OCI-LY7 (cell line): ENCODE measurements around the gene FBLN1. TPM values are rescaled to one million over a fixed set of nuclear protein-coding genes. Genes with fewer than 3 reads are reported as not detected.

Source experiments
- BruUV-seq: library from RNA; stranded (reverse); fragments of 400-500 nt; replicated peaks from 2 replicates; lab custom pipeline; 2021; lab: Mats Ljungman, UMichigan
- CTCF ChIA-PET: fragments of 300-600 bp; sonication (Branson Sonifier 250); formaldehyde crosslinking; loops from one replicate; lab custom pipeline; 2022; ENCODE audit warnings: antibody characterized with exemption; ENCODE audit not compliant: unreplicated experiment; lab: Charles Lee
- POLR2A ChIA-PET: fragments of 300-600 bp; sonication (Branson Sonifier 250); formaldehyde crosslinking; loops from one replicate; lab custom pipeline; 2022; ENCODE audit warnings: antibody characterized with exemption; lab: Charles Lee
- DNase-seq: peaks from one replicate; pipeline ENCODE4 v3.0.0-alpha.2; 2015; ENCODE audit warnings: low spot score
- H2AFZ ChIP-seq: fragments of 200-600 bp; sonication (generic), shearing (Covaris generic); 2 replicates; pipeline ENCODE4 v1.6.1; 2014; ENCODE audit warnings: mild to moderate bottlenecking, antibody characterized with exemption, low read length, moderate library complexity
- H3K27ac ChIP-seq: fragments of 200-600 bp; sonication (generic); 2 replicates; pipeline ENCODE4 v1.5.1; 2014; ENCODE audit warnings: mixed run types, low read depth, mild to moderate bottlenecking, moderate library complexity, low read length, inconsistent platforms; ENCODE audit not compliant: poor library complexity, severe bottlenecking
- H3K36me3 ChIP-seq: fragments of 200-600 bp; sonication (generic); 2 replicates; pipeline ENCODE4 v1.6.1; 2014; ENCODE audit warnings: mild to moderate bottlenecking, antibody characterized with exemption, low read length, moderate library complexity, mixed read lengths; ENCODE audit not compliant: insufficient read depth
- H3K4me1 ChIP-seq: fragments of 200-600 bp; sonication (generic); 2 replicates; pipeline ENCODE4 v1.5.1; 2014; ENCODE audit warnings: mild to moderate bottlenecking, low read length; ENCODE audit not compliant: insufficient read depth, poor library complexity, severe bottlenecking
- H3K4me2 ChIP-seq: fragments of 200-600 bp; sonication (generic); 2 replicates; pipeline ENCODE4 v1.6.1; 2014; ENCODE audit warnings: mild to moderate bottlenecking, low read length
- H3K4me3 ChIP-seq: fragments of 200-600 bp; sonication (generic); 2 replicates; pipeline ENCODE4 v1.5.1; 2014; ENCODE audit warnings: mild to moderate bottlenecking, low read depth, low read length; ENCODE audit not compliant: poor library complexity, severe bottlenecking
- H3K79me2 ChIP-seq: fragments of 200-600 bp; sonication (generic); 2 replicates; pipeline ENCODE4 v1.6.1; 2016; ENCODE audit warnings: low read depth, mild to moderate bottlenecking, low read length, moderate library complexity, mixed read lengths; ENCODE audit not compliant: insufficient read depth
- H3K9me2 ChIP-seq: fragments of 200-600 bp; sonication (generic); 2 replicates; pipeline ENCODE4 v1.6.1; 2016; ENCODE audit warnings: mild to moderate bottlenecking, low read length, mixed read lengths; ENCODE audit not compliant: insufficient read depth
- H3K9me3 ChIP-seq: fragments of 200-600 bp; sonication (generic); 2 replicates; pipeline ENCODE4 v1.6.1; 2014; ENCODE audit warnings: mild to moderate bottlenecking, mixed run types, low read length, mixed read lengths
- H4K20me1 ChIP-seq: fragments of 200-600 bp; sonication (generic); 2 replicates; pipeline ENCODE4 v1.6.1; 2014; ENCODE audit warnings: mild to moderate bottlenecking, antibody characterized with exemption, low read length, moderate library complexity, mixed read lengths; ENCODE audit not compliant: insufficient read depth
- EZH2phosphoT487 ChIP-seq: fragments of 200-600 bp; sonication (generic); IDR thresholded peaks from 2 replicates; pipeline ENCODE4 v1.6.1; 2018; ENCODE audit warnings: low read depth, borderline replicate concordance, mild to moderate bottlenecking, mixed run types, antibody characterized with exemption, low read length, moderate library complexity, mixed read lengths
- intact Hi-C: fragments of 100-400 bp; cut with micrococcal nuclease; formaldehyde crosslinking; loops from one replicate; pipeline ENCODE4 v1.10.0; 2022; ENCODE audit not compliant: unreplicated experiment
- total RNA-seq, 2 experiments: library from RNA; depleted of rRNA in 1 of 2; stranded (reverse); fragments of >200 nt in 1 of 2; shearing (Covaris generic) in 1 of 2; gene quantifications; 2 replicates each; pipeline ENCODE4 v1.2.3, GENCODE V29; 2014 to 2022
- TF ChIP-seq, protein P1 (sequence below): fragments of 200-600 bp; sonication (generic); conservative IDR thresholded peaks from 2 replicates; pipeline ENCODE4 v1.5.1; 2014; ENCODE audit warnings: mild to moderate bottlenecking, antibody characterized with exemption, low read length, moderate library complexity, mixed read lengths

Gene FBLN1
- total RNA-seq, 2 experiments from 2014 or later = not detected

GRCh38 chr22:45522462-45522861 lies 19.8 kb downstream of the FBLN1 start:
- H2AFZ ChIP-seq = no peak overlapping the region
- H3K79me2 ChIP-seq = no peaks in the 10 kb centered on the region
- intact Hi-C loops = no loop called here
- no peaks in the 10 kb centered on the region for H3K9me2 ChIP-seq
- no peak overlapping the region for H3K27ac ChIP-seq
- no peaks in the 10 kb centered on the region for H3K4me1 ChIP-seq
- H3K9me3 ChIP-seq = no peaks in the 10 kb centered on the region
- ChIA-PET POLR2A (no interaction called here), CTCF (no interaction called here)
- no peak overlapping the region for H3K4me3 ChIP-seq
- no peaks in the 10 kb centered on the region for H4K20me1 ChIP-seq
- no peak for DNase-seq
- H3K36me3 ChIP-seq = no peaks in the 10 kb centered on the region
- no peak overlapping the region for H3K4me2 ChIP-seq
- TF ChIP-seq, protein P1, sequence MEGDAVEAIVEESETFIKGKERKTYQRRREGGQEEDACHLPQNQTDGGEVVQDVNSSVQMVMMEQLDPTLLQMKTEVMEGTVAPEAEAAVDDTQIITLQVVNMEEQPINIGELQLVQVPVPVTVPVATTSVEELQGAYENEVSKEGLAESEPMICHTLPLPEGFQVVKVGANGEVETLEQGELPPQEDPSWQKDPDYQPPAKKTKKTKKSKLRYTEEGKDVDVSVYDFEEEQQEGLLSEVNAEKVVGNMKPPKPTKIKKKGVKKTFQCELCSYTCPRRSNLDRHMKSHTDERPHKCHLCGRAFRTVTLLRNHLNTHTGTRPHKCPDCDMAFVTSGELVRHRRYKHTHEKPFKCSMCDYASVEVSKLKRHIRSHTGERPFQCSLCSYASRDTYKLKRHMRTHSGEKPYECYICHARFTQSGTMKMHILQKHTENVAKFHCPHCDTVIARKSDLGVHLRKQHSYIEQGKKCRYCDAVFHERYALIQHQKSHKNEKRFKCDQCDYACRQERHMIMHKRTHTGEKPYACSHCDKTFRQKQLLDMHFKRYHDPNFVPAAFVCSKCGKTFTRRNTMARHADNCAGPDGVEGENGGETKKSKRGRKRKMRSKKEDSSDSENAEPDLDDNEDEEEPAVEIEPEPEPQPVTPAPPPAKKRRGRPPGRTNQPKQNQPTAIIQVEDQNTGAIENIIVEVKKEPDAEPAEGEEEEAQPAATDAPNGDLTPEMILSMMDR = no peak
- no peak for TF ChIP-seq EZH2phosphoT487
- BruUV-seq = no TSS peak

- H3K9me3 ChIP-seq = no peaks in the 10 kb centered on the region
- H3K4me3 ChIP-seq = no peak overlapping the region
- H3K36me3 ChIP-seq = no peaks in the 10 kb centered on the region
- H3K27ac ChIP-seq = no peak overlapping the region
- no peak for DNase-seq
- no peaks in the 10 kb centered on the region for H3K9me2 ChIP-seq
- TF ChIP-seq, protein P1 = no peak
- TF ChIP-seq EZH2phosphoT487 = no peak
- H3K4me1 ChIP-seq = no peaks in the 10 kb centered on the region
- intact Hi-C loops = no loop called here
- H4K20me1 ChIP-seq = no peaks in the 10 kb centered on the region
- H3K4me2 ChIP-seq = no peak overlapping the region
- no peaks in the 10 kb centered on the region for H3K79me2 ChIP-seq
- POLR2A ChIA-PET = interaction anchor here (0.6 kb wide), 1 partner anchor 294 kb away, joined by 9 read pairs; no protein-coding TSS in a partner anchor
- H2AFZ ChIP-seq = no peak overlapping the region
- no TSS peak for BruUV-seq
- CTCF ChIA-PET = interaction anchor here (0.5 kb wide), 1 partner anchor 160 kb away, joined by 7 read pairs; no protein-coding TSS in a partner anchor
Observed at GRCh38 chr22:45524157-45524556, 21.5 kb downstream of the FBLN1 start.

DNA sequence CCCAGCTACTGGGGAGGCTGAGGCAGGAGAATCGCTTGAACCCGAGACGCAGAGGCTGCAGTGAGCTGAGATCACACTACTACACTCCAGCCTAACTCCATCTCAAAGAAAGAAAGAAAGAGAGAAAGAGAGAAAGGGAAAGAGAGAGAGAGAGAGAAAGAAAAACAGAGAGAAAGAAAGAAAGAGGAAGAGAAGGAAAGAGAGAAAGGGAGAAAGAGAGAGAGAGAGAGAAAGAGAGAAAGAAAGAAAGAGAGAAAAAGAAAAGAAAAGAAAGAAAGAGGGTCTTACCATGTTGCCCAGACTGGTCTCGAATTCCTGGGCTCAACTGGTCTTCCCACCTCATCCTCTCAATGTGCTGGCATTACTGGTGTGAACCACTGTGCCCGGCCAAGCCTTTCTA lies 22.3 kb downstream of the FBLN1 start:
- H3K9me2 ChIP-seq = no peaks in the 10 kb centered on the region
- no peaks in the 10 kb centered on the region for H3K4me1 ChIP-seq
- intact Hi-C loops = no loop called here
- H3K9me3 ChIP-seq = no peaks in the 10 kb centered on the region
- BruUV-seq = no TSS peak
- H3K79me2 ChIP-seq = no peaks in the 10 kb centered on the region
- no peak overlapping the region for H3K27ac ChIP-seq
- POLR2A ChIA-PET = interaction anchor here (0.7 kb wide), 1 partner anchor 28 kb away, joined by 3 read pairs; no protein-coding TSS in a partner anchor
- no peak overlapping the region for H3K4me3 ChIP-seq
- TF ChIP-seq EZH2phosphoT487 = no peak
- TF ChIP-seq, protein P1 = no peak
- no peak overlapping the region for H3K4me2 ChIP-seq
- no peaks in the 10 kb centered on the region for H4K20me1 ChIP-seq
- H3K36me3 ChIP-seq = no peaks in the 10 kb centered on the region
- CTCF ChIA-PET = interaction anchor here (0.5 kb wide), 1 partner anchor 161 kb away, joined by 7 read pairs; no protein-coding TSS in a partner anchor
- DNase-seq = no peak
- no peak overlapping the region for H2AFZ ChIP-seq
